Stimulated activated CD4-positive, alpha-beta T cell treated with anti-CD3 and anti-CD28 coated beads, Interleukin-2, amount 100 ng/mL, for 4 hours (primary cell): ENCODE results near the gene KLHL22.

ENCODE experiments used
- DNase-seq: peaks from one replicate; pipeline ENCODE4 v3.0.0-alpha.2; 2020; ENCODE audit warnings: low read depth

KLHL22 gene

GRCh38 chr22:20432244-20432686 is 63.3 kb downstream of the KLHL22 start:
- DNase-seq = no peak

- no peak for DNase-seq
Observed at GRCh38 chr22:20431511-20432192, 63.9 kb downstream of the KLHL22 start.

GRCh38 chr22:20430720-20431510 is 64.7 kb downstream of the KLHL22 start:
- DNase-seq = peak; percentile 27

GRCh38 chr22:20430101-20430719 is 65.4 kb downstream of the KLHL22 start:
- no peak for DNase-seq

GRCh38 chr22:20429254-20430100 is 66.1 kb downstream of the KLHL22 start:
- DNase-seq = peak; percentile 69

- no peak for DNase-seq
Observed at GRCh38 chr22:20428496-20429253, 66.9 kb downstream of the KLHL22 start.

GRCh38 chr22:20427945-20428417 is 67.6 kb downstream of the KLHL22 start:
- no peak for DNase-seq

GRCh38 chr22:20427104-20427944 is 68.3 kb downstream of the KLHL22 start:
- no peak for DNase-seq

- no peak for DNase-seq
Observed at GRCh38 chr22:20426259-20426615, 69.4 kb downstream of the KLHL22 start.

GRCh38 chr22:20425566-20426258 is 69.9 kb downstream of the KLHL22 start:
- DNase-seq = no peak

GRCh38 chr22:20424932-20425565 is 70.5 kb downstream of the KLHL22 start:
- DNase-seq = no peak

- no peak for DNase-seq
Observed at GRCh38 chr22:20424568-20424931, 71.0 kb downstream of the KLHL22 start.

GRCh38 chr22:20423906-20424551 is 71.6 kb downstream of the KLHL22 start:
- no peak for DNase-seq

- DNase-seq = no peak
Observed at GRCh38 chr22:20423008-20423905, 72.3 kb downstream of the KLHL22 start.

GRCh38 chr22:20422271-20423007 is 73.2 kb downstream of the KLHL22 start:
- no peak for DNase-seq

- no peak for DNase-seq
Observed at GRCh38 chr22:20421507-20421874, 74.1 kb downstream of the KLHL22 start.
